T-cell (primary cell): ENCODE data around the gene PPP1R14D. TPM values are rescaled to one million over a fixed set of nuclear protein-coding genes. Genes with fewer than 3 reads are reported as not detected.

Source experiments
- total RNA-seq, 35 experiments: library from RNA in 6 of 35; stranded (reverse) in 6 of 35; fragments of 120-200 nt in 1 of 35; gene quantifications; one replicate each; pipeline versions ENCODE4 v1.2.1 to v1.2.4 and lab custom pipeline; 2013 to 2026

Gene PPP1R14D
- total RNA-seq, 5 donors from 2014 or later (not counting 1 experiment from before 2014, with no cell fraction given), result not detected

Other genes with a start within 250 kb of the PPP1R14D start
- 1 to 10 TPM in 4 of 5 donors, under 1 TPM in 1; 0.55 to 3.8 (median 1.7) TPM for gene KNL1, start 234.5 kb downstream of the PPP1R14D start, total RNA-seq
- gene RAD51, start 133.5 kb downstream of the PPP1R14D start, total RNA-seq, result 1 to 10 TPM in 4 of 5 donors, under 1 TPM in 1; 0.85 to 2.5 (median 1.2) TPM
- 10 to 100 TPM; 23.9 to 32.3 (median 26.9) TPM for gene RMDN3, start 73.5 kb downstream of the PPP1R14D start, total RNA-seq
- 10 to 100 TPM; 13.7 to 29.9 (median 28.4) TPM for gene GCHFR, start 64.6 kb downstream of the PPP1R14D start, total RNA-seq
- 1 to 10 TPM in 4 of 5 donors, under 1 TPM in 1; 0.60 to 3.2 (median 2.4) TPM for gene C15orf62, start 58.7 kb downstream of the PPP1R14D start, total RNA-seq
- 10 to 100 TPM; 20.0 to 38.9 (median 30.8) TPM for gene ZFYVE19, start 21.6 kb downstream of the PPP1R14D start, total RNA-seq
- gene DNAJC17, start 21.2 kb downstream of the PPP1R14D start, total RNA-seq, result 10 to 100 TPM; 33.1 to 47.5 (median 45.1) TPM
- 1 to 10 TPM; 1.6 to 6.6 (median 5.1) TPM for gene SPINT1, start 15.3 kb upstream of the PPP1R14D start, total RNA-seq
- gene RHOV, start 45.5 kb upstream of the PPP1R14D start, total RNA-seq, result not detected
- gene VPS18, start 65.7 kb upstream of the PPP1R14D start, total RNA-seq, result 10 to 100 TPM; 16.2 to 23.4 (median 21.3) TPM
- under 1 TPM in 3 of 5 donors, not detected in 2; 0.12 to 0.25 (median 0.13) TPM for gene DLL4, start 100.6 kb upstream of the PPP1R14D start, total RNA-seq
- gene CHAC1, start 124.8 kb upstream of the PPP1R14D start, total RNA-seq, result 1 to 10 TPM in 4 of 5 donors, under 1 TPM in 1; 0.44 to 7.5 (median 7.2) TPM